Hippocampal formation (tissue), 2 donors: Measurements from ENCODE around the gene TAF4.

ENCODE experiments used
- DNase-seq, 2 donors: peaks; one replicate each; lab custom pipeline; 2025; lab: John Stamatoyannopoulos, UW

Gene TAF4

DNA sequence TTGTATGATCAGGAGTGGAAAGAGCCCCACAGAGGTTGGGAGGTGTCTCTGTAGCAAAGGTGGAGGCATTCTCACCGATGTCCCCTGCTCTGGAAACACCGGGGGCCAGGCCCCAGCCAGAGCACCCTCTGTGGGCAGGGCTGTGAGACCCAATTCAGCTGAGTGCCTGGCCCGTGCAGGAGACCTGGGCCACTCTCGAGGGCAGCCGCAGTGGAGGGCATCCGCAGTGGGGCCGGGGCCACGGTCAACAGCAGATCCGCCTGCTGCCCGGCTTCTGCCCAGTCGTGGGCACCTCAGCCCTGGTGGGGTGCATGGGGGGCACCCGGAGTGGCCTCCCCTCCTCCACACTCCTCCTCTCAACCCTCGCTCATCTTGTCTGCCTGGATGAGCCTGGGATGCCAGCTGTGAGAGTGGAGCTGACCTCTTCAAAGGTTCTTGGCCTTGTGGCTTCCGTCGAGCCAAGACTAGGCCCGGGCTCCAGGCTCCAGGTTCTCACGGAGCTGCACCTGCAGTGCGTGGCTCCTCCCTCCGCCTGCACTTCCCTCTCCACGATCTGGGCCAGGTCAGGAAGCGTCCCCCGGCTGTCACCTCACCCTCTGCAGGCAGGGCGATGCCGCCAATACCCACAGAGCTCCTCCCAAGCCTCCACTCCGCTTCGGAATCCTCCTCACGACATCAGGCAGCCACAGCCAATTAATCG is 134.8 kb downstream of the TAF4 start:
- DNase-seq, result no peak

DNA sequence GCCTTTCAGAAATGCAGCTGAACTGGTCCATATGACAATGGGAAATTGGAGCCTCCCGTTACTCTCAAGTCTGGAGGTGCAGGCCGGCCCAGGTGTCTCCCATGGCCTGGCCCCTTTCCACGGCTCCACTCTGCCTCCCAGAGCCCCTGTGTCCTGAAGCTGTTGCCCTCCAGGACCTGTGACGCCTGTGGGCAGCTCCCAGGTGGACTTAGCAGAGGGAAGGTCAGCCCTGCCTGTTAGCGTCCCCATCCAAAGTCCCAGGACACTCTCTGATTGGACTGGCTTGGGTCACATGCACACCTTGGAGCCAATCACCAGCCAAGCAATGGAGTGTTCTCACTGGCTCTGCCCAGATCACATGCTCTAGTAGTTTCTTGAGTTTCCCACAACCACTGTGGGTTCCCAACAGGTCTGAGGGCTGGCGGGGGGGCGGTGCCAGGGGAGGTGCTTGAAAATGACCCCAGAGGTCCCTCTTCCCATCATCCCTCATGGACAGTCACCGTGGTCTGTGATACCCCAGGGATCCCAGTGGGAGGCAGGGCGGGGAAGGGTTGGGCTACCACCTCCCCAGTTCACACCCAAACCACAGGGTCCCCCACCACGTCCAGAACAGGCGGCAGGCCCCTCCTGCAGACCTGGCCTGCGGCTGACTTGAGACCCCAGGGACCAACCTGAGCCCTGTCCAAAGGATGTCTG is 135.6 kb downstream of the TAF4 start:
- DNase-seq, result no peak

DNA sequence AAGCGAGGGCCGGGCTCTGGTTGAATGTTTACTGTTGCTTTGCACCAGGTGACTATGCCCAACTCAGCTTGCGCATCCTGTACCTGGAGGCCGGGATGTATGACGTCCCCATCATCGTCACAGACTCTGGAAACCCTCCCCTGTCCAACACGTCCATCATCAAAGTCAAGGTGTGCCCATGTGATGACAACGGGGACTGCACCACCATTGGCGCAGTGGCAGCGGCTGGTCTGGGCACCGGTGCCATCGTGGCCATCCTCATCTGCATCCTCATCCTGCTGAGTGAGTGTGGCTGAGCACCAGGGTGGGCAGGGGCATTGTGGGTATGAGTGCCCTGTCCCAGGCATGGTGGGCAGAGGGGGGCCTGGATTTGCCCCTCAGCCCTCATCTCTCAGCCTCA is 136.1 kb downstream of the TAF4 start:
- no peak for DNase-seq

DNA sequence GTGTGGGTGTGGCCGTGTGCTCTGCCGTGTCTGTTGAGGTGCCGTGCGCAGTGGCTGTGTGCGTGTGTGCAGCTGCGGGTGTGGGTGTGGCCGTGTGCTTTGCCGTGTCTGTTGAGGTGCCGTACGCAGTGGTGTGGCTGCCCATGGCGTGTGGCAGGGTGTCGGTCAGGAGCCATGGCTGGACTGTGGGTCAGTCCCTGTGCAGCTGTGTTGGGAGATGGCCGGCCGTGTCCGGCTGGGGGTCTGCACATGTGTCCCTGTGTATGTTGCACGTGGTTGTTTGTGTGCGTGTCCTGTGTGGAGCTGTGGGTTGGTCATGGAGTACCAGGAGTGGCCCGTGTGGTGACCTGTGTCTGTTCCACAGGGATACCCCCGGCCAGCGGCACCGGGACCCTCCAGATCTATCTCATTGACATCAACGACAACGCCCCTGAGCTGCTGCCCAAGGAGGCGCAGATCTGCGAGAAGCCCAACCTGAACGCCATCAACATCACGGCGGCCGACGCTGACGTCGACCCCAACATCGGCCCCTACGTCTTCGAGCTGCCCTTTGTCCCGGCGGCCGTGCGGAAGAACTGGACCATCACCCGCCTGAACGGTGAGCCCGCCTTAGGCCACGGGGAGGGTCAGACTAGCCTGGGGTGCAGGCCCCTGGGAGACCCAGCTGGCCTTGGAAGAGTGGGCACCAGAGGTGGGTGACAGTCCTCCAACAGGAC is 137.7 kb downstream of the TAF4 start:
- no peak for DNase-seq

DNA sequence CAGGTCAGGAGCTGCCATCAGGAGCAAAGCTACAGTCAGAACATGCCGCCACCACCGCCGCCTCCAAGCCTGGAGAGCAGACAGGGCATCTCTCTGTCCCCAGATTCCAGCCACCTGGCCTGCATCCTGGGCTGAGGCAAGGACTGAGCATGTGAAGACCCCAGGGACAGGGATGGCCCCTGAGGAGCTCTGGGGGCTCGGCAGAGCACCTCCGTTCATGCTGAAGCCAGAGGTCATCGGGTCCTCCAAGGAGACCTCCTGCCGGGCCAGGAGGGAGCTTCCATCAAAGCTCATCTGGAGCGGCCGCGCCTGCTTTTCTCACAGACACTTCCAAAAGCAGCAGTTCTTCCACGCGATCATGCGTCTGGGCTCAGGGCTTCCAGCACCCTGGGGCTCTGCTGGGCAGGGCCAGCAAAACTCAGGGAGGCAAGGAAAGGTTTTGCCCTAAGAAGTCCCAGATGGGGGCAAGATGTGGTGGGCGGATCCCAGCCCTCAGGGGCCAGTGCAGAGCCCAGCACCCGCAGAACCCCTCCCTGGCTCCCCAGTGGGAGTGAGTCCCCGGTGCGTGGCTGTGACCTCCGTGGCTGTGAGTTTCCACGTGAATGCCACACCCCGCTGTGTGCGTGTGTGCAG is 138.4 kb downstream of the TAF4 start:
- DNase-seq, result no peak

DNA sequence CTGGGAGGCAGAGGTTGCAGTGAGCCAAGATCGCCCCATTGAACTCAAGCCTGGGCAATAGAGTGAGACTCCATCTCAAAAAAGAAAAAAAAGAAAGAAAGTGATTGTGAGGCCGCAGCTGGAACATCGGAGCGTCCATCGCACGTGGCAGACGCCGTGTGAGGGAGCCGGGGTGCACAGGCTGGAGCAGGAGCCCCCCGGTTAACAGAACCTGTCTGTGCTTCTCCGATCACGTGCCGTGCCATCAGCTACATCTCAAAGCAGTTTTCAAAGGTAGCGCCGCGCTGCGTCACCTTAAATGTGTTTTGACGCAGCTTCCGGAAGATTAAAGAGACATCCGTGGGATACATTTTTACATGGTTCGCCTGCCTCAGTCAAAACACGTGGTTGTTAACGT is 138.9 kb downstream of the TAF4 start:
- no peak for DNase-seq

DNA sequence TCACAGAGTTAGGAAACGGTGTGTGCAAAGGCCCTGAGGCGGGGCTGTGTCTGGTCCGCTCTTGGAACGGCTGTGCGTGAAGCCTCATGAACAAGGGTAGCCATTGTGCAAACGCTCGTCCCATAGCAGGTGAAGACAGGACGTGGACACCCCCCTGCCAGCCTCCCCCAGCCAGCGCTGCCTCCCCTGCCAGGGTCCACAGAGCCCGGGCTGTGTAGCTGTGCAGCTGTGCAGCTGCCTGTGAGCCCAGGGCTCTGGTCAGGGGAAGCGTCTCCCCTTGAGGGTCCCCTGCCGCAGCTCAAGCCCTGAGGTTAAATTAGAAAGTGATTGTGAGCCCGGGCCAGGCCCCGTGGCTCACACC is 139.4 kb downstream of the TAF4 start:
- DNase-seq, result no peak

DNA sequence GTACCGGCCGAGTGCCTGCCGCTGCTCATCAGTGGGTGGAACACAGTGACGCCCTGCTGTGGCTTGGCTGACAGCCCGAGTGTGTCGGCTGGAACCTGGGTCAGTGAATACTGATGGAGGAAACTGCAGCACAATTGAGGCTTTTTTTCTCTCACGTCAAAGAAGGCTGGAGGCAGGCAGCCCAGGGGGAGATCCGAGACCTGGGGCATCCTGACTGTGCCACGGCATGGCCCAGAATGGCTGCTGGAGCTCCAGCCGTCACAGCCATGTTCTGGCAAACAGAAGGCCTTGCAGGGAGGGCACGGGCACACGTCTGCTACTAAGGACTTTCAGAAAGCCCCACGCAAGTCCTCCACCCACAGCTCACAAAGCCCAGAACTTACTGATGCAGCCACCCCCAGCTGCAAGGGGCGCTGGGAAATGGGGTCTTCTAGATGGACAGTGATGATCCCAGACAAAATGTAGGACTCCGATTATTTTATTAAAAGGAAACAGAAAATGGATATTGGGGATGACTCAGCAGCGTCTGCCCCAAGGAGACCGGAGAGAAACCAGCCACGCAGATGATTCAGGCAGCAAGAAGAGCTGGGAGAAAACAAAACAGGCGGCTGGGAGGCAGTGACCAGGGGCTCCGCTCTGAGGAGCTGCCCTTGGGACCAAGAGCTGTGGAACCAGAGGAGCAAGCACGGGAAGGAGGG is 140.0 kb downstream of the TAF4 start:
- no peak for DNase-seq

DNA sequence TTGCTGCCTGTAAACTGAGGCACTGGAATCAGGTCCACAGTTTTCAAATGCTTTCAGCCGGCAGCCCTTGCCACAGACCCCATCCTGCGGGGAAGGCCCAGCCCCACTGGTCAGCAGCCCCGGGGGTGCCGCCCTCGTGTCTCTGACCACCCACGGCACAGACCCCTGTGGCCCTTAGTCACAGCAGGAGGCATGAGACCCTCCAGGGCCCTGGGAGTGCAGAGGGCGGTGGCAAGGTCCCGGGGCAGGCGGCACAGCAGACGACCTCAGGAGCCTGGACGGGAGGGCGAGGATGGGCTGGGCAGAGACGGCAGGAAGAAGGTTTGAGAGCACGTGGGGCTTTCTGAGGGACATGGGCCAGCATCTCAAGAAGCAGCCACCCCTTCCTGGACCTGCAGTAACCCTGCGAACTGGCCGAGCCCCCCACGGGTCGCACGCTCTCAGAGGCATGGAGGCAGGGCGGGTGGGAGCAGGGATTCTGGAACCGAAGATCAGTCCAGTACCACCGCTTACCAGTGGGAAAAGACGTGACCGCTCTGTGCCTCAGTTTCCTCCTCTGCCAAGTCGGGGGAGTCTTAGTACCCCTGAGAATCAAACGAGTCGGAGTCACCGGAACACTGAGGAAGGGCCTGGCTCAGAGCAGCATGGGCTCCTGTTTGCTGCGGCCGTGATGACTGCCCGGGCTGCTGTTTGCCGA is 140.7 kb downstream of the TAF4 start:
- no peak for DNase-seq
